HG03457 (cell line): Measurements from ENCODE around the gene PLSCR3.

Experiments used
- ATAC-seq: cut with Tn5 transposase; IDR thresholded peaks from one replicate; pipeline ENCODE4 v1.9.1; 2021; ENCODE audit warnings: moderate number of reproducible peaks; ENCODE audit not compliant: unreplicated experiment

PLSCR3 gene

GRCh38 chr17:7426896-7427489 is 32.7 kb upstream of the PLSCR3 start:
- ATAC-seq = no peak

GRCh38 chr17:7426203-7426863 is 32.0 kb upstream of the PLSCR3 start:
- no peak for ATAC-seq

DNA sequence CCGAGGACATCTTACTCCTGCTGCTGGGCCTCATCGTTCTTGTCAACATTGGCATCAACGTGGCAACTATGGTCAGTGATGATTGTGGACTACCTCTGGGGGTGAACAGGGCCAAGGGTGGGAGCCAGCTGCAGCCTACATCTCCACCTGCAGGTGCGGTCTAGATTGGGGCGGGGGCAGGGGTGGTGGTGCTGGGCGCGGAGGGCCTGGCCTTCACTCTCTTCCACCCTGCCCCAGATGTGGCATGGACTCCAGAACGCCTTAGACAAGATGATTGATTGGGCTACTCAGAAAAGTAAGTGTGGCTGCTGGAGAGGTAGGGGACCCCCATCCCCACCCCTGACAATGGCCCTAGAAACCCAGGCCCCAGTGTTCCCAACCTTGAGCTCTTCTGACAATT is 31.4 kb upstream of the PLSCR3 start:
- no peak for ATAC-seq

DNA sequence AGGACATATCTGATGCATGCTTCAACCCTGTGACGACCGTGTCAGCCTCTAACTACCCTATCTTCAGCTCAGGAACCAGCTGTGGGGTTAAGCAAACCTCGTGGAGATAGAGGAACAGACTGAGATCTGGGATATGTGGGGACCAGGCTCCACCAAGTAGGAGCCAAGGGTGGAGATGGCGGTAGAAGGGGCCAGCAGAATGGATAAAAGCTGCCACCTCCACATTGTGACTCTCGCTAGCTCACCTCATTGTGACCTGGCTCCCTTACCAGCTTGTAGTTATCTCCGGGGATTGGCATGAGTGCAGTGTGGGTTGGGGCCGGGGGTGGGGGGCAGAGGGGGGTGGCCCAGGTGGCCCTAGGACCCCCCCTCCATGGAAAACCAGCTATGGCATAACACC is 31.0 kb upstream of the PLSCR3 start, which contains the start of gene SPEM2:
Gene SPEM2, plus strand, starts transcription at position 301 of the 400 bp plus-strand sequence. Its CDS starts 73 bp downstream, at position 374.
- ATAC-seq = no peak

DNA sequence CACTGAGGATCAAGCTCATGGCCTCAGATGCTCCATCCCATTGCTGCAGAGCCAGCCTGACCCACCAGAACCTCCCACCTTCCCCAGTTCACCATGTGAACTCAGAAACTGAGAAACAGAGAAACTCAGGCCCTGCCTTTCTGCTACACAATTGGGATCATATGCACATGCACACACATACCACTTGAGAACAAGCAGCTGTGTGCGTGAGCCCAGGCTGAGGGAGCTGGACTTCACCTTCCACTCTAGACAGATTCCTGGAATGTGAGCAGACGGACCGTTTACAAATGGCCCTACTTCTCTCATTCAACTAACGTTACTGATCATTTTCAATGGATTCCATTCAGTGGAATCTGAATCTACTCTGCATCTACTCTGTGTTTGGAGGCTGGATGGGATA is 29.4 kb upstream of the PLSCR3 start:
- ATAC-seq = no peak

DNA sequence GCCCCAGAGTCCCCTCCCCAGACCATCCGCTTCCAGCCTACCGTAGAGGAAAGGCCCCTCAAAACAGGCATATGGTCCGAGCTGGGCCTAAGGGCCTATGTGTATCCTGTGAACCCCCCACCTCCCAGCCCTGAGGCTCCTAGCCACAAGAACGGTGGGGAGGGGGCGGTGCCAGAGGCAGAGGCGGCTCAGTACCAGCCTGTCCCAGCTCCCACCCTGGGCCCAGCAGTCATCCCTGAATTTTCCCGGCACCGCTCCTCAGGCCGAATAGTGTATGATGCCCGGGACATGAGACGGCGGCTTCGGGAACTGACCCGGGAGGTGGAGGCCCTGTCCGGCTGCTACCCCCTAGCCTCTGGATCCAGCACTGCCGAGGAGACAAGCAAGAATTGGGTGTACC is 26.9 kb upstream of the PLSCR3 start:
- ATAC-seq = no peak

DNA sequence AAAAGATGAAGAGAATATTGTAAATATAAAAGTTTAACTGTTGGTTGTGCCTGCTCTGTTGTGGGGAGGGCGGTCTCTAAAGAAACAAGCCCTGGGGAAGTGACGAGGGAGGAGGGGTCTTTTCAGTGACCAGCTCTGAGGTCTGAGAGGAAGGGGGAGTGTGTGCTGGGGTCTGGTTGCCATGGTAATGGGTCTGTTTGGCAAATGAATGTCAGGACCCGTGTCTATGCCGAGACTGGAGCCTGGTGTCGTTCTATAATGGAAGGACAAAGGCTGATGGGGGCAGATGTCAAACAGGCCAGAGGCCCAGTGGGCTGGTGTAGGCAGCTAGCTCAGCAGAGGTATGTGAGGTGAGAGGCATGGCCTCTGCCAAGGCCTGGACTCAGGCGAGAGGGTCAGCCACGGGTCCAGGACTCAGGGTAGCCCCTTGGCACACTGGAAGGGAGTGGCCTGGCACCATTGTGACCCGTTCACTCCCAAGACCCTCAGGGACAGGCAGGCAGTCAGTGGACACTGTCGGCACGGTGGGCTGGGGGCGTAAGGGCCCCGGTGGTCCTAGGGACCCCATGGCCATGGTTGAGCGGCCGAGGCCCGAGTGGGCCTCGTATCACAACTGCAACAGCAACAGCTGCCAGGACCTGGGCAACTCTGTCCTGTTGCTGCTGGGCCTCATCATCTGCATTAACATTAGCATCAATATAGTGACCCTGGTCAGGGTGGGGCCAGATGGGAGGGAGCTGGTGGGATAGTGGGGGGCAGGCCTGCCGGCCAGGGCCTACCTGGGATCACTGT is 25.7 kb upstream of the PLSCR3 start, which contains the start of gene SPEM1:
Gene SPEM1, plus strand, starts transcription at position 506 of the 792 bp plus-strand sequence. Its CDS starts 61 bp downstream, at position 567.
- ATAC-seq = no peak

DNA sequence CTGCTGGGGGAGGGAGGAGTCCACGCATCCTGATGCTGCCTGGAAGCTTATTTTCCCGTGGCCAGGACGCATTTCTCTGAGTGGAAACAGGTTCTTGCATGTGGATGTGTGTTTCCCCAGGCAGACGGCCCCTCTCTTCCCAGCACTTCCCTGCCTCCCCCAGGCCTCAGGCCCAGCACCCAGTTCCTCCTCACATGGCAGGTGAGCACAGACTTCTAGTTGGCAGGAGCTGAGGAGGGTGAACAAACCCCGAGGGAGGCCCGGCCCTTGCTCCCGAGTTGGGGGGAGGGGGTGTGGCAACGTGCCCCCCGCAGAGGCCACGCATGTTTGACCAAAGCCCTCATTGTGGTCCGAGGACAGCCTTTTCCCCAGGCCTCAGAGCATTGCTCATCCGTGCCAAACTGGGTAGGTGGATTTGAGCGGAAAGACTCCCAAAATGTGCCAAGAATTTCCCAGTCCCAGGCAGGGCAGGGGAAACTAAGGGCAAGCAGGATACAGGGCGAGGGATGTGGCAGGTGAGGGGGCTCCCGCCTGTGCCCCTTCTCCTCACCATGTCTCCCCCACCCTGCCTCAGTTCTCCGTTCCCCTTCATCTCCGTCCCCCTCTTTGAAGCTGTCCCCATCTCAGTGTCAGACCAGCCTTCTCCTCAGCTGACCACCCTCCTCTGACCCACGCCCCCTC is 24.3 kb upstream of the PLSCR3 start:
- ATAC-seq = no peak

DNA sequence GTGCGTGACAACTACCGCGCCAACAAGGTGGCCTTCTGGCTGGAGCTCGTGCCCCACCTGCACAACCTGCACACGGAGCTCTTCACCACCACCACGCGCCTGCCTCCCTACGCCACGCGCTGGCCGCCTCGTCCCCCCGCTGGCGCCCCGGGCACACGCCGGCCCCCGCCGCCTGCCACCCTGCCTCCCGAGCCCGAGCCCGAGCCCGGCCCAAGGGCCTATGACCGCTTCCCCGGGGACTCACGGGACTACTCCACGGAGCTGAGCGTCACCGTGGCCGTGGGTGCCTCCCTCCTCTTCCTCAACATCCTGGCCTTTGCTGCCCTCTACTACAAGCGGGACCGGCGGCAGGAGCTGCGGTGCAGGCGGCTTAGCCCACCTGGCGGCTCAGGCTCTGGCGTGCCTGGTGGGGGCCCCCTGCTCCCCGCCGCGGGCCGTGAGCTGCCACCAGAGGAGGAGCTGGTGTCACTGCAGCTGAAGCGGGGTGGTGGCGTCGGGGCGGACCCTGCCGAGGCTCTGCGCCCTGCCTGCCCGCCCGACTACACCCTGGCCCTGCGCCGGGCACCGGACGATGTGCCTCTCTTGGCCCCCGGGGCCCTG is 22.8 kb upstream of the PLSCR3 start:
- ATAC-seq = no peak

- no peak for ATAC-seq
These were observed 22.0 kb upstream of the PLSCR3 start for GRCh38 chr17:7416323-7416722.

DNA sequence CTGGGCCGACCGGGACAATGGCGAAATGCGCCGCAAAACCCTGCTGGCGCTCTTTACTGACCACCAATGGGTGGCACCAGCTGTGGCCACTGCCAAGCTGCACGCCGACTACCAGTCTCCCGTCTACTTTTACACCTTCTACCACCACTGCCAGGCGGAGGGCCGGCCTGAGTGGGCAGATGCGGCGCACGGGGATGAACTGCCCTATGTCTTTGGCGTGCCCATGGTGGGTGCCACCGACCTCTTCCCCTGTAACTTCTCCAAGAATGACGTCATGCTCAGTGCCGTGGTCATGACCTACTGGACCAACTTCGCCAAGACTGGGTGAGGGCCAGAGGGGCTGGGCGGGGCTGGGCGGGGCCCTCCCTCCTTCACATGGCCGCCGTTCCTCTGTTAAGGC is 21.5 kb upstream of the PLSCR3 start:
- no peak for ATAC-seq

DNA sequence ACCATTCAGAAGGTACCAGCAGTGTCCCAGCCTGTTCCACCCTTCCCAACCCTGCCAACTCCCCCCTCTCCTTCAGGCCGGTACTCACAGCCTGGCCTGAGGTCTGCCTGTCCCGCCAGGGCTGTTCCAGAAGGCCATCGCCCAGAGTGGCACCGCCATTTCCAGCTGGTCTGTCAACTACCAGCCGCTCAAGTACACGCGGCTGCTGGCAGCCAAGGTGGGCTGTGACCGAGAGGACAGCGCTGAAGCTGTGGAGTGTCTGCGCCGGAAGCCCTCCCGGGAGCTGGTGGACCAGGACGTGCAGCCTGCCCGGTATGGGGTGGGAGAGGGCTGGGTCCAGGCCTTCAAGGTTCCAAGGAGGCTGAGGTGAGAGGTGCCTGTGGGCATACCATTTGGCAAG is 20.5 kb upstream of the PLSCR3 start:
- no peak for ATAC-seq

DNA sequence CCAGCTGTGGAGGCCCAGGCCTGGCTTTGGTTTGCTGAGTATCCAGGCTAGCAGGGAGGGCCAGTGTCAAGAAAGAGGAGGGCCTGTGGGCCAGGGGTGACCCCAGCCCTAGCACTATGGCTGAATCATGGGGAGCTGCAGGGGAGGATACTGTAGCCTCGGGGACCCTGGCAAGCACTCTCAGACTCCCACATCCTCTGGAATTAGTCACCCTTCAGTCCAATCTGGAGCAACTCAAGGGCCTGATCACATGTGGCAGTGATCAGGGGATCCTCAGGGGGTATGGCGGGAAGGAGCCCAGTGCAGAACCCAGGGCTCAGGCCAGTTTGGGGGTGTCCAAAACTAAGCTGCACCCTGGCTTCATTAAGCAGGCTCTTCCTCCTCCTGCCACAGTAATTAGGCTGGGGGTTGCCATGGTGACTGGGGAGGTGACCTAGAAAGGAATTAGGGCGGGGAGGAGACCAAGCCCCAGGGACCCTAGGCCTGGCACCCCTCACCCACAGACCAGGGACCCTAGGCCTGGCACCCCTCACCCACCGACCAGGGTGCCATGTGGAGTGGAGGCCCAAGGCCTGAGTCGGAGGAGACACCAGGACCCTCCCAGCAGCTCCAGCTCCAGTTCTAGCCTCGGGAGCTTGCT is 19.1 kb upstream of the PLSCR3 start:
- no peak for ATAC-seq

DNA sequence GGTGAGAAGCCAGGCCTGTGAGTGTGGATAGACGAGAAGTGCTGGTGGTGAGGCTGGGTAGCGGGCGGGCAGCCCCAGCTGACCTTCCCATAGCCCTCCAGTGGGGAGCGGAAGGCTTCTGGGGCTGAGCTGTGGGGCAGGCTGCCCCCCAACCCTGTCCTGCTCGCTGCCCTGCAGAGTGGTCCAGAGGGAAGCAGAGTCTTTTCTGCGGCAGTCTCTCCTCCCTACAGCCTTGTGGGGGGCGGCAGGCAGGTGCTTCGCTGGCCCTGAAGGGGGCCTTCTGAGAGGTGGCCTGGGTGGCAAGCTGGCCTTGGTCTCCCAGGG is 17.1 kb upstream of the PLSCR3 start:
- ATAC-seq = no peak

DNA sequence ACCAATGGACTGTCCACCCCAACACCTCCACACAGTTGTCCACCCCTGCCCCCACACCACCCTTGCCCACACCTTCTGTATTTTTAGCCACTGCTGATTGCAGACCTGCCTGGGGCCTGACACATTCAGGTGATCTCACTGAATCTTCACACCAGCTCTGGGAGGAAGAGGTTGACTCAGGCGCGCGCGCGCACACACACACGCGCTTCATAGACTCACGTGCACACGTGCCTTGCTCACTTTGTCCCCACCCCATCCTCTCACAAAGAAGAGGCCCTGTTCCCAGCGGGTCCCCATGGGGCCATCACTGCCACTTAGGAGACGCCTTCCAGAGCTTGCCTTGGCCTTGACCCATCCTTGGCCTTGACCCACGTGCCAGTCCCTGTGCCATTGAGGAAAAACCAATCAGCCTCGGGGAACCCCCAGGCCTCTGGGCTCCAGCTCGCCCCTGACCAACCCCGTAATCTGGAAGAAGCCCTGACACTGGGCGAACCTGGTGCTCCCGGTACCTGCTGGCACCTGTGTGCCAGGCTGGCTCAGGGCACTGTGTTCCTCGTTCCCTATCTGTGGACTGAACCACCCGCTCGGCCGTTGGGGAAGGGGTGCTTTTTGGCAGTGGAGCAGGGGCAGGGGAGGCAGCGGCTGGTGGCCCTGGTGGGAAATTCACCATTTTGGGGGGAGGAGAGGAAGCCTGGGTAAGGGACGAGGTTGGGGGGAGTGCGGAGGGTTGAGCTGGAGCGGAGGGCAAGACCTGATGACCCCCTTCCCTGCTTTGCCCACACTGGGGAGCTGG is 16.5 kb upstream of the PLSCR3 start:
- ATAC-seq = no peak

GRCh38 chr17:7409716-7410115 is 15.4 kb upstream of the PLSCR3 start:
- no peak for ATAC-seq

DNA sequence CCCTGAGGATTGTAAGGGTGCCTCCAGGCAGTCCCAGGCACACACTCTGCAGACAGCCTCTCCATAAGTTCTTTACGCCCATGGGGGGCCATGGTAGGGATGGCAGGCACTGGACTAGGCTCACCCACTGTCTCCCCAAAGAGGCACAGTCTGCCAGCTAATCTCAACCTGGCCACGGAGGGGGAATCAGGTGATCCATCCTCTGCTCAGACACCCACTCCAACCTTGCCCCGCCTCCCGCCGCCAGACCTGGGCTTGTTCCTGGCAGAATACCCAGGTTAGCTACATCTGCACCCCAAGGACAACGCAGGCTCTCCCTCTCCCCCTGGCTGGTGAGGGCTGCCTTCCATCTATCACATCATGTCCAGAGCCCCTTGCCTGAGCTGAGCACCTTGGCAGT is 14.5 kb upstream of the PLSCR3 start:
- no peak for ATAC-seq

- ATAC-seq = no peak
These were observed 14.0 kb upstream of the PLSCR3 start for GRCh38 chr17:7408252-7408727.

DNA sequence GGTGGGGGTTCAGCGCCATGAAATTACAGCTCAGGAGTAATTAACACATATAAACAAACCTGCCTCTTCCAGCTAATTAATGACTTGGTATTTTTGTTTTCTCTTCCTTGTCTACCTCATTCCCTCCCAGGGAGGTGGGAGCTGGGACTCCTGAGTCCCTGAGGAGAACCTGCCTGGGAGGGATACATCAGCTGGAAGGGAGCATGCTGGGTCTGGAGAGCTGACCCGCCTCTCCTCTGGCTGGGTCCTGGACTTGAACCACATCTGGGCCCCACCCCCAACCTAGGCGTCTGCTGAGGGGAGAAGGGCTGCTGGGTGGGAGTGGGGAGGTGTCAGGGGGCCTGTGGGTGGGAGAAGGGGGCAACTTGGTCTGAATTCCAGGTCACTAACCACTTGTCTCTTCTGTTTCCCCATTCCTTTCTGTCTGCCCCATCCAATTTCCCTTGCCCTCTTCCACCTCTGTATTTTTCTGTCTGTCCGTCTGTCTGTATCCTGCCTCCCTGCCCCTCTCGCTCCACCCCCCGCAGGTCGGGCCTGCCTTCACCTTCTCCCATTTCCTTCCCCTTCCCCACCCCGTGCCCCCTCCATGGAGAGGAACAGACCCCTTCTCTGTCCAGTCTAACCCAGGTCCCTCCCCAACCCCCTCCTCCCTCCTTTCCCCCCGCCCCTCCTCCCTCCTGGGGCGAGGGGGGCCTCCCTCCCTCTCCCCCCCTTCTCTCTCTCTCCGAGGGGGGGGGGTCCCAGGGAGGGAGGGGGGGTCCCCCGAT is 13.3 kb upstream of the PLSCR3 start, which contains the start of gene NLGN2:
Gene NLGN2, plus strand, starts transcription at position 361 of the 767 bp plus-strand sequence. CDS start 411 bp downstream, outside the sequence.
- no peak for ATAC-seq
